Endothelial cell (in vitro differentiated cells): ENCODE measurements around the gene CEP41. TPM values are rescaled to one million over a fixed set of nuclear protein-coding genes. Genes with fewer than 3 reads are reported as not detected.

Experiments
- DNase-seq: peaks from one replicate; pipeline ENCODE4 v3.0.0; 2021; ENCODE audit warnings: low spot score
- H3K27ac Mint-ChIP-seq: one replicate; pipeline ENCODE4 v1.8.0; 2021; ENCODE audit warnings: mixed read lengths, inconsistent platforms; ENCODE audit not compliant: unreplicated experiment
- H3K27me3 Mint-ChIP-seq: one replicate; pipeline ENCODE4 v1.8.0; 2021; ENCODE audit warnings: mild to moderate bottlenecking, moderate library complexity, mixed read lengths, inconsistent platforms; ENCODE audit not compliant: unreplicated experiment
- H3K36me3 Mint-ChIP-seq: one replicate; pipeline ENCODE4 v1.8.0; 2021; ENCODE audit warnings: mild to moderate bottlenecking, low read depth, mixed read lengths, inconsistent platforms; ENCODE audit not compliant: unreplicated experiment
- H3K4me1 Mint-ChIP-seq: one replicate; pipeline ENCODE4 v1.8.0; 2021; ENCODE audit warnings: mild to moderate bottlenecking, mixed read lengths, inconsistent platforms; ENCODE audit not compliant: unreplicated experiment
- H3K4me3 Mint-ChIP-seq: one replicate; pipeline ENCODE4 v1.8.0; 2021; ENCODE audit warnings: mild to moderate bottlenecking, mixed read lengths, inconsistent platforms; ENCODE audit not compliant: unreplicated experiment
- H3K9me3 Mint-ChIP-seq: one replicate; pipeline ENCODE4 v1.8.0; 2021; ENCODE audit warnings: mixed read lengths, inconsistent platforms; ENCODE audit not compliant: unreplicated experiment
- total RNA-seq: library from RNA; stranded (reverse); fragmentation: NEBNext Ultra II Directional; extraction: Animal tissue kit (Norgen Biotek cat#: 25700); gene quantifications from one replicate; pipeline ENCODE4 v1.2.1, GENCODE V29; 2021; ENCODE audit not compliant: unreplicated experiment
- TF ChIP-seq, protein P1 (sequence below): fragments of 200-600 bp; sonication (generic); IDR thresholded peaks from one replicate; pipeline ENCODE4 v1.5.0; 2021; ENCODE audit warnings: antibody characterized with exemption; ENCODE audit not compliant: unreplicated experiment

CEP41 gene
- total RNA-seq, 1 donor from 2014 or later = 14.3 TPM

DNA sequence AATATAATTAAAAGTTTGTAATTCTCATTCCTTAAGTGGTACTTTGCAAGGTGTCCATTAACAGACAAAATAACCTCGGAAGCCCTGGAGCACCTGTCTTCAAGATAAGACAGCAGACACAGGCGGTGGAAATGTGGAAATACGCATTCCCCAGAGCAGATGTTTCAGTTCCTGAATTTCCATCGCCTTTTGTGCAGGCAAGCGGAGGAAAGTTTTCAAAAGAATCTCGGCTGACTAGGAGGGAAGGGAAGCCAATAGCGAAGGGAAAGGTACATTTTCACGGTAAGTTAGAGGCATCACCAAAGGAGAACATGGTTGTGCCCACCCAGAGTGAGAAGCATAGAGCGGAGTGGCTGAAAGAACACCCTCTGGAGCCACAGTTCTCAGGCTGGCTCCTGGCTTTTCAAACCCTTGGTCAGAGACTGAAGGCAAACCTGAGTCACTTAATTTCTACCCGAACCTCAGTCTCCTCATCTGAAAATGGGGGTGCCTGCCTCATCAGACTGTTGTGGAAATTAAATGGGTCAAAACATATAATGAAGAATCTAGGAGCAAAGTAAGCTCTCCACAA, 46.9 kb downstream of the CEP41 start:
- Mint-ChIP-seq H3K36me3 (no peaks in the 10 kb centered on the region), H3K4me1 (peaks cover 55% of the 10 kb centered on the region), H3K27me3 (peaks cover 2% of the 10 kb centered on the region), H3K4me3 (no peak overlapping the region), H3K27ac (peak overlapping the region; percentile 92), H3K9me3 (no peaks in the 10 kb centered on the region)
- peak; percentile 42 for DNase-seq
- TF ChIP-seq, protein P1, sequence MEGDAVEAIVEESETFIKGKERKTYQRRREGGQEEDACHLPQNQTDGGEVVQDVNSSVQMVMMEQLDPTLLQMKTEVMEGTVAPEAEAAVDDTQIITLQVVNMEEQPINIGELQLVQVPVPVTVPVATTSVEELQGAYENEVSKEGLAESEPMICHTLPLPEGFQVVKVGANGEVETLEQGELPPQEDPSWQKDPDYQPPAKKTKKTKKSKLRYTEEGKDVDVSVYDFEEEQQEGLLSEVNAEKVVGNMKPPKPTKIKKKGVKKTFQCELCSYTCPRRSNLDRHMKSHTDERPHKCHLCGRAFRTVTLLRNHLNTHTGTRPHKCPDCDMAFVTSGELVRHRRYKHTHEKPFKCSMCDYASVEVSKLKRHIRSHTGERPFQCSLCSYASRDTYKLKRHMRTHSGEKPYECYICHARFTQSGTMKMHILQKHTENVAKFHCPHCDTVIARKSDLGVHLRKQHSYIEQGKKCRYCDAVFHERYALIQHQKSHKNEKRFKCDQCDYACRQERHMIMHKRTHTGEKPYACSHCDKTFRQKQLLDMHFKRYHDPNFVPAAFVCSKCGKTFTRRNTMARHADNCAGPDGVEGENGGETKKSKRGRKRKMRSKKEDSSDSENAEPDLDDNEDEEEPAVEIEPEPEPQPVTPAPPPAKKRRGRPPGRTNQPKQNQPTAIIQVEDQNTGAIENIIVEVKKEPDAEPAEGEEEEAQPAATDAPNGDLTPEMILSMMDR = no peak

DNA sequence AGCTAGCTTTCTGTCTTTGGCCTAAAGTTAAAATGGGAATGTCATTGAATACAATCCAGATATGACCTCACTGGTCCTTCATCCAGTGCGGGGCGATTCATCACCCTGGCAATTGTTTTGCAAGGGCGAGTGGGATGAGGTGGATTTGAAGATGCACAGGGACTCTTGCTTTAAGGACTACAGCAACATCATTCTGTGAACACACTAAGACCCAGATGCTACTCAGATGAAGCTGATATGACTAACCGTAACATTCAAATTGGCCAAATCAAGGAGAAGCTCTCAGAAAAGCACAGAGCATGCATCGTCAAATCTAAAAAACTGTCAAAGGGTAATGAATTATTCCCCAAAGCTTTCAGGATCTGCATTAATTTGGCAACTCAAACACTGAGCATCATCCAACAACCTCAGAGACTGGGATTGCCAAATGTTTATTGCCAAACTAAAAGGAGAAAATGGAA, 47.7 kb downstream of the CEP41 start:
- Mint-ChIP-seq H3K27ac (peak overlapping the region; percentile 92), H3K27me3 (peaks cover 2% of the 10 kb centered on the region), H3K4me1 (peaks cover 47% of the 10 kb centered on the region), H3K36me3 (peaks cover 3% of the 10 kb centered on the region), H3K9me3 (no peaks in the 10 kb centered on the region), H3K4me3 (no peak overlapping the region)
- no peak for DNase-seq
- TF ChIP-seq, protein P1 = no peak

DNA sequence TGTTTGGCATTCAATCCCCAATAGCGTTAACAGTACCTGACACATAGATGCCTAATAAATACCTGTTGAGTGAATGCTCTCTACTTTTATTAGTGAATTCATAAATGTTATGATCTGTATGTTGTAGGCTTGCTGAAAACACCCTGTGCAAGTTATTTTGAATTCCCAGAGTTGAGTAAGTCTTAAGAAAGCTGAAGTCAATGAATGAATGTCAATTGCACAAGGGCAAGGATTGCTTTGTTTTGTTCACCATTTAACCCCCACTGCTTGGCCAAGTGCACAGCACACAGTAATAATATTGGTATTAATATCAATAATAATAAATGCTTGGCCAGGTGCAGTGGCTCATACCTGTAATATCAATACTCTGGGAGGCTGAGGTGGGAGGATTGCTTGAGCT, 50.3 kb downstream of the CEP41 start:
- Mint-ChIP-seq H3K27ac (no peak overlapping the region), H3K27me3 (peaks cover 4% of the 10 kb centered on the region), H3K4me3 (no peak overlapping the region), H3K4me1 (peaks cover 33% of the 10 kb centered on the region), H3K36me3 (peaks cover 3% of the 10 kb centered on the region), H3K9me3 (no peaks in the 10 kb centered on the region)
- TF ChIP-seq, protein P1 = no peak
- DNase-seq = no peak

- TF ChIP-seq, protein P1 = no peak
- H3K27ac Mint-ChIP-seq = no peak overlapping the region
- H3K9me3 Mint-ChIP-seq = no peaks in the 10 kb centered on the region
- peaks cover 17% of the 10 kb centered on the region for H3K4me1 Mint-ChIP-seq
- no peak overlapping the region for H3K4me3 Mint-ChIP-seq
- H3K36me3 Mint-ChIP-seq = peaks cover 3% of the 10 kb centered on the region
- peaks cover 2% of the 10 kb centered on the region for H3K27me3 Mint-ChIP-seq
- no peak for DNase-seq
Measured at GRCh38 chr7:130388671-130389070, 52.1 kb downstream of the CEP41 start.

GRCh38 chr7:130387628-130388403, 53.0 kb downstream of the CEP41 start:
- TF ChIP-seq, protein P1 = no peak
- no peak overlapping the region for H3K27ac Mint-ChIP-seq
- peaks cover 2% of the 10 kb centered on the region for H3K27me3 Mint-ChIP-seq
- no peak overlapping the region for H3K4me3 Mint-ChIP-seq
- peaks cover 3% of the 10 kb centered on the region for H3K36me3 Mint-ChIP-seq
- peaks cover 9% of the 10 kb centered on the region for H3K4me1 Mint-ChIP-seq
- H3K9me3 Mint-ChIP-seq = no peaks in the 10 kb centered on the region
- DNase-seq = no peak
